ENCODE measurements around the gene SNAPIN. TPM values are rescaled to one million over a fixed set of nuclear protein-coding genes. Genes with fewer than 3 reads are reported as not detected.

The SNAPIN gene
- total and polyA plus RNA-seq, 9 of the 15 experiments (the other 6 are each of a cell fraction or from before 2014, with no cell fraction given), result 11.2 to 43.9 (median 32.3) TPM

DNA sequence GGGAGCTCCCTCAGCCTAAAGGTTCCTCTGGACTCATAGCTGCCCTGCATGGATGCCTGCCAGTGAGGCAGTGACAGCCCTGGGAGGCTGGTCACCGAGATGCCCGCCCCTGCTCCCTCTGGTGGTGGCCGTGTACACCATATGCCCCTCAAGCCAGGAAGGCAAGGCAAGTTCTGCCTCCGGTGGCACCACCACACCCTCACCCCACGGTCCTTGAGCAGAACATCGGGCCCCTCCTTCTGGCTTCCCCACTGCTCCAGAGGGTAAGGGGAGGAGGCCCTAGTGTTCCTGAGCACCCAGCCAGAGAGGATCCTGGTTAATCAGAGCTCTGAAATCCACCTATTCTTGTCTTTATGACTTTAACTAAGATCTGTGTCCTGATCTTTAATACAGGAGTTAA is 40.8 kb upstream of the SNAPIN start:
- POLR2A ChIA-PET, result interaction anchor here (0.7 to 6.8 kb wide), 6 partner anchors 10 to 373 kb away, joined by 3 to 70 read pairs (median 3); partner anchors contain the start of genes RPS27, S100A1 and S100A13
- no peak overlapping the region for H2AFZ ChIP-seq (ENCODE audit: low read depth, low read length)
- no peak for TF ChIP-seq PHF8 (IDR thresholded peaks at IDR 0.05; ENCODE audit: borderline replicate concordance, low read length)
- no peak for TF ChIP-seq GATAD2A (IDR thresholded peaks at IDR 0.05)
- no peak for TF ChIP-seq FOXJ3 (CRISPR knock-in tag; IDR thresholded peaks at IDR 0.05)
- no peak for TF ChIP-seq ELF4 (CRISPR knock-in tag; IDR thresholded peaks at IDR 0.05)
- TF ChIP-seq, protein P1, sequence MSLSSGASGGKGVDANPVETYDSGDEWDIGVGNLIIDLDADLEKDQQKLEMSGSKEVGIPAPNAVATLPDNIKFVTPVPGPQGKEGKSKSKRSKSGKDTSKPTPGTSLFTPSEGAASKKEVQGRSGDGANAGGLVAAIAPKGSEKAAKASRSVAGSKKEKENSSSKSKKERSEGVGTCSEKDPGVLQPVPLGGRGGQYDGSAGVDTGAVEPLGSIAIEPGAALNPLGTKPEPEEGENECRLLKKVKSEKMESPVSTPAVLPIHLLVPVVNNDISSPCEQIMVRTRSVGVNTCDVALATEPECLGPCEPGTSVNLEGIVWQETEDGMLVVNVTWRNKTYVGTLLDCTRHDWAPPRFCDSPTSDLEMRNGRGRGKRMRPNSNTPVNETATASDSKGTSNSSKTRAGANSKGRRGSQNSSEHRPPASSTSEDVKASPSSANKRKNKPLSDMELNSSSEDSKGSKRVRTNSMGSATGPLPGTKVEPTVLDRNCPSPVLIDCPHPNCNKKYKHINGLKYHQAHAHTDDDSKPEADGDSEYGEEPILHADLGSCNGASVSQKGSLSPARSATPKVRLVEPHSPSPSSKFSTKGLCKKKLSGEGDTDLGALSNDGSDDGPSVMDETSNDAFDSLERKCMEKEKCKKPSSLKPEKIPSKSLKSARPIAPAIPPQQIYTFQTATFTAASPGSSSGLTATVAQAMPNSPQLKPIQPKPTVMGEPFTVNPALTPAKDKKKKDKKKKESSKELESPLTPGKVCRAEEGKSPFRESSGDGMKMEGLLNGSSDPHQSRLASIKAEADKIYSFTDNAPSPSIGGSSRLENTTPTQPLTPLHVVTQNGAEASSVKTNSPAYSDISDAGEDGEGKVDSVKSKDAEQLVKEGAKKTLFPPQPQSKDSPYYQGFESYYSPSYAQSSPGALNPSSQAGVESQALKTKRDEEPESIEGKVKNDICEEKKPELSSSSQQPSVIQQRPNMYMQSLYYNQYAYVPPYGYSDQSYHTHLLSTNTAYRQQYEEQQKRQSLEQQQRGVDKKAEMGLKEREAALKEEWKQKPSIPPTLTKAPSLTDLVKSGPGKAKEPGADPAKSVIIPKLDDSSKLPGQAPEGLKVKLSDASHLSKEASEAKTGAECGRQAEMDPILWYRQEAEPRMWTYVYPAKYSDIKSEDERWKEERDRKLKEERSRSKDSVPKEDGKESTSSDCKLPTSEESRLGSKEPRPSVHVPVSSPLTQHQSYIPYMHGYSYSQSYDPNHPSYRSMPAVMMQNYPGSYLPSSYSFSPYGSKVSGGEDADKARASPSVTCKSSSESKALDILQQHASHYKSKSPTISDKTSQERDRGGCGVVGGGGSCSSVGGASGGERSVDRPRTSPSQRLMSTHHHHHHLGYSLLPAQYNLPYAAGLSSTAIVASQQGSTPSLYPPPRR (CRISPR knock-in tag; IDR thresholded peaks at IDR 0.05; ENCODE audit: borderline replicate concordance), result no peak
- peak; percentile 25; the same call in 1 of the 2 replicates for TF ChIP-seq CREM (IDR thresholded peaks at IDR 0.05; ENCODE audit: low read depth)
- TF ChIP-seq SAFB (IDR thresholded peaks at IDR 0.05; ENCODE audit: borderline replicate concordance, low read depth, low read length), result no peak
- TF ChIP-seq MCM5 (IDR thresholded peaks at IDR 0.05; ENCODE audit: low read depth), result no peak
- no peak for TF ChIP-seq ARNT (IDR thresholded peaks at IDR 0.05)
- TF ChIP-seq NR1H2 (CRISPR knock-in tag; IDR thresholded peaks at IDR 0.05), result no peak
- no peak for TF ChIP-seq PHTF2 (CRISPR knock-in tag; IDR thresholded peaks at IDR 0.05)
- TF ChIP-seq MCM7 (IDR thresholded peaks at IDR 0.05), result no peak
- no peak for TF ChIP-seq ZKSCAN8 (CRISPR knock-in tag; IDR thresholded peaks at IDR 0.05)
- TF ChIP-seq HOXB6 (CRISPR knock-in tag; IDR thresholded peaks at IDR 0.05; ENCODE audit: borderline replicate concordance), result no peak
- no peak for TF ChIP-seq KAT8 (IDR thresholded peaks at IDR 0.05; ENCODE audit: low read depth)
- TF ChIP-seq, protein P2, sequence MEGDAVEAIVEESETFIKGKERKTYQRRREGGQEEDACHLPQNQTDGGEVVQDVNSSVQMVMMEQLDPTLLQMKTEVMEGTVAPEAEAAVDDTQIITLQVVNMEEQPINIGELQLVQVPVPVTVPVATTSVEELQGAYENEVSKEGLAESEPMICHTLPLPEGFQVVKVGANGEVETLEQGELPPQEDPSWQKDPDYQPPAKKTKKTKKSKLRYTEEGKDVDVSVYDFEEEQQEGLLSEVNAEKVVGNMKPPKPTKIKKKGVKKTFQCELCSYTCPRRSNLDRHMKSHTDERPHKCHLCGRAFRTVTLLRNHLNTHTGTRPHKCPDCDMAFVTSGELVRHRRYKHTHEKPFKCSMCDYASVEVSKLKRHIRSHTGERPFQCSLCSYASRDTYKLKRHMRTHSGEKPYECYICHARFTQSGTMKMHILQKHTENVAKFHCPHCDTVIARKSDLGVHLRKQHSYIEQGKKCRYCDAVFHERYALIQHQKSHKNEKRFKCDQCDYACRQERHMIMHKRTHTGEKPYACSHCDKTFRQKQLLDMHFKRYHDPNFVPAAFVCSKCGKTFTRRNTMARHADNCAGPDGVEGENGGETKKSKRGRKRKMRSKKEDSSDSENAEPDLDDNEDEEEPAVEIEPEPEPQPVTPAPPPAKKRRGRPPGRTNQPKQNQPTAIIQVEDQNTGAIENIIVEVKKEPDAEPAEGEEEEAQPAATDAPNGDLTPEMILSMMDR (IDR thresholded peaks at IDR 0.05 in 2 of 3, conservative IDR thresholded peaks at IDR 0.05 in 1 of 3; ENCODE audit: insufficient read depth in 2 of 3, low read depth in 1 of 3, low read length in 3 of 3), result peak; percentile 62 to 77 (median 76)
- no peak for TF ChIP-seq EZH2 (IDR thresholded peaks at IDR 0.05; ENCODE audit: borderline replicate concordance, low read depth, low read length)

More for the DNA sequence above, 40.8 kb upstream of the SNAPIN start:
- no peaks in the 10 kb centered on the region for H3K36me3 ChIP-seq (ENCODE audit: control insufficient read depth, insufficient read depth, low read length)
- FAIRE-seq (peak; percentile 67), ATAC-seq (peak; percentile 84), DNase-seq (ENCODE audit: extremely low read depth in 1 of 4, low spot score in 3 of 4) (peak; percentile 65 to 73 (median 68))
- intact Hi-C loops (cut with micrococcal nuclease) (no loop called here), in situ Hi-C loops (cut with MboI) (no loop called here)
- H3K27ac ChIP-seq (ENCODE audit: extremely low read depth, low read depth, low read length), result no peak overlapping the region
- BruUV-seq (replicated peaks), result no TSS peak
- H3K79me2 ChIP-seq (ENCODE audit: control insufficient read depth, insufficient read depth, low read length), result no peaks in the 10 kb centered on the region
- H3K4me2 ChIP-seq (ENCODE audit: insufficient read depth, low read length), result no peak overlapping the region
- H3K9me3 ChIP-seq (replicated peaks; ENCODE audit: control insufficient read depth, insufficient read depth, low read depth, low read length), result no peaks in the 10 kb centered on the region
- H3K4me3 ChIP-seq, result no peak overlapping the region
- H4K20me1 ChIP-seq (replicated peaks; ENCODE audit: control insufficient read depth, insufficient read depth, low read length), result no peaks in the 10 kb centered on the region
- peak overlapping the region in 1 of 2 experiments; percentile 68; a peak in 1 of 4 replicates for H3K9ac ChIP-seq (ENCODE audit: insufficient read depth in 1 of 2, low read depth in 2 of 2, low read length in 2 of 2)
- CTCF ChIA-PET (ENCODE audit: low intra/inter-chr PET ratio), result no interaction called here
- no peaks in the 10 kb centered on the region for H3K27me3 ChIP-seq (ENCODE audit: control insufficient read depth in 2 of 2, insufficient read depth in 2 of 2, low read length in 2 of 2)
- WGBS (ENCODE audit: insufficient coverage, low coverage, missing lambda C conversion rate), result 31% methylated on average over 5 of the region's 6 CpGs
- H3K4me1 ChIP-seq (replicated peaks in 1 of 2; ENCODE audit: control insufficient read depth in 2 of 2, insufficient read depth in 2 of 2, low read length in 2 of 2), result peaks cover 9 to 24% of the 10 kb centered on the region in 2 experiments; a peak in 4 of 5 replicates
- no peaks in the 10 kb centered on the region for H3K9me1 ChIP-seq (ENCODE audit: control insufficient read depth, insufficient read depth, low read length)

All from K562 (cell line).